GM12873 (cell line): ENCODE data around the gene EHD3.

ENCODE experiments used
- CTCF ChIP-seq: IDR thresholded peaks from 2 replicates; pipeline ENCODE4 v1.5.1; 2012; ENCODE audit warnings: low read depth, mild to moderate bottlenecking, moderate library complexity, low read length, control low read depth; ENCODE audit not compliant: insufficient read depth; ENCODE audit errors: missing control alignments

Gene EHD3

GRCh38 chr2:31270131-31270530 lies 36.2 kb downstream of the EHD3 start:
- no peak for TF ChIP-seq CTCF

- TF ChIP-seq CTCF, result no peak
Observed at GRCh38 chr2:31270822-31271231, 36.9 kb downstream of the EHD3 start.

GRCh38 chr2:31271851-31272267 lies 37.9 kb downstream of the EHD3 start:
- TF ChIP-seq CTCF, result no peak

- TF ChIP-seq CTCF, result no peak
Observed at GRCh38 chr2:31274401-31275075, 40.6 kb downstream of the EHD3 start.

- TF ChIP-seq CTCF, result no peak
Observed at GRCh38 chr2:31275976-31276375, 42.0 kb downstream of the EHD3 start.

- no peak for TF ChIP-seq CTCF
Observed at GRCh38 chr2:31277621-31278020, 43.7 kb downstream of the EHD3 start.

- no peak for TF ChIP-seq CTCF
Observed at GRCh38 chr2:31282634-31283033, 48.7 kb downstream of the EHD3 start.

- TF ChIP-seq CTCF, result no peak
Observed at GRCh38 chr2:31284107-31284506, 50.2 kb downstream of the EHD3 start.
